ENCODE results near the gene TST.

GRCh38 chr22:36999463-36999862 lies 19.8 kb downstream of the TST start:
- no peak for TF ChIP-seq CTCF (IDR thresholded peaks at IDR 0.05; ENCODE audit: insufficient read depth, low read length, poor library complexity, severe bottlenecking)
- no peak for TF ChIP-seq EZH2phosphoT487 (conservative IDR thresholded peaks at IDR 0.05; ENCODE audit: low read length)
